Activated CD4-positive, alpha-beta memory T cell treated with anti-CD3 and anti-CD28 coated beads, Interleukin-2, amount 10 ng/mL, durations not matched to agents 7 days and 5 days (primary cell): ENCODE results near the gene ZNF541. TPM values are rescaled to one million over a fixed set of nuclear protein-coding genes. Genes with fewer than 3 reads are reported as not detected.
A peak's percentile ranks its signal among the peaks of the same experiment; 100 is the strongest.

ENCODE experiments used
- CTCF ChIA-PET: fragments of 350-600 bp; sonication (Branson Sonifier 250); formaldehyde crosslinking; loops from one replicate; lab custom pipeline; 2021; ENCODE audit warnings: antibody characterized with exemption, inconsistent platforms; lab: Charles Lee
- POLR2A ChIA-PET: fragments of 350-600 bp; sonication (Branson Sonifier 250); formaldehyde crosslinking; loops from one replicate; lab custom pipeline; 2021; ENCODE audit warnings: antibody characterized with exemption; lab: Charles Lee
- DNase-seq: peaks from one replicate; pipeline ENCODE4 v3.0.0-alpha.2; 2020
- H3K27ac Mint-ChIP-seq: one replicate; pipeline ENCODE4 v1.8.0; 2021; ENCODE audit warnings: mild to moderate bottlenecking, mixed read lengths
- H3K27me3 Mint-ChIP-seq: one replicate; pipeline ENCODE4 v1.8.0; 2021; ENCODE audit warnings: mixed read lengths
- H3K36me3 Mint-ChIP-seq: one replicate; pipeline ENCODE4 v1.8.0; 2021; ENCODE audit warnings: low read depth, mixed read lengths
- H3K4me1 Mint-ChIP-seq: one replicate; pipeline ENCODE4 v1.8.0; 2021; ENCODE audit warnings: mixed read lengths
- H3K4me3 Mint-ChIP-seq: one replicate; pipeline ENCODE4 v1.8.0; 2021; ENCODE audit warnings: mild to moderate bottlenecking, mixed read lengths
- H3K9me3 Mint-ChIP-seq: one replicate; pipeline ENCODE4 v1.8.0; 2021; ENCODE audit warnings: mixed read lengths
- total RNA-seq, 2 experiments: library from RNA; stranded (reverse); gene quantifications; one replicate each; pipeline ENCODE4 v1.2.3, GENCODE V29; 2021

The ZNF541 gene
- total RNA-seq, 2 experiments from 2014 or later: 0.15 to 0.20 TPM

DNA sequence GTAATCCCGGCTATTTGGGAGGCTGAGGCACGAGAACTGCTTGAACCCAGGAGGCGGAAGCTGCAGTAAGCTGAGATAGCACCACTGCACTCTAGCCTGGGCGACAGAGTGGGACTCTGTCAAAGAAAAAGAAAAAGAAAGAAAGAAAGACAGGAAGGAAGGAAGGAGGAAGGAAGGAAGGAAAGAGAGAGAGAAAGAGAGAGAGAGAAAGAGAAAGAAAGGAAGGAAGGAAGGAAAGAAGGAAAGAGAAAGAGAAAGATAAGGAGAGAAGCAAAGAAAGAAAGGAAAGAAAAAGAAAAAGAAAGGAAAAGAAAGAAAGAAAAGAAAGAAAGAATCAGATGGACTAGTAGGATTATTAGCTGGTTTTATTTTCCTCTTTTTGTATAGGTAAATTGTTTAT lies 22.8 kb downstream of the ZNF541 start:
- no peaks in the 10 kb centered on the region for H3K9me3 Mint-ChIP-seq
- H3K27me3 Mint-ChIP-seq: no peaks in the 10 kb centered on the region
- no peak overlapping the region for H3K27ac Mint-ChIP-seq
- POLR2A ChIA-PET: interaction anchor here (1.1 kb wide), 1 partner anchor 9 kb away, joined by 3 read pairs; no protein-coding TSS in a partner anchor
- CTCF ChIA-PET: interaction anchor here (0.7 kb wide), 1 partner anchor 163 kb away, joined by 3 read pairs; the partner anchor contains the start of gene EHD2
- no peak overlapping the region for H3K4me3 Mint-ChIP-seq
- H3K36me3 Mint-ChIP-seq: no peaks in the 10 kb centered on the region
- H3K4me1 Mint-ChIP-seq: no peaks in the 10 kb centered on the region
- no peak for DNase-seq

DNA sequence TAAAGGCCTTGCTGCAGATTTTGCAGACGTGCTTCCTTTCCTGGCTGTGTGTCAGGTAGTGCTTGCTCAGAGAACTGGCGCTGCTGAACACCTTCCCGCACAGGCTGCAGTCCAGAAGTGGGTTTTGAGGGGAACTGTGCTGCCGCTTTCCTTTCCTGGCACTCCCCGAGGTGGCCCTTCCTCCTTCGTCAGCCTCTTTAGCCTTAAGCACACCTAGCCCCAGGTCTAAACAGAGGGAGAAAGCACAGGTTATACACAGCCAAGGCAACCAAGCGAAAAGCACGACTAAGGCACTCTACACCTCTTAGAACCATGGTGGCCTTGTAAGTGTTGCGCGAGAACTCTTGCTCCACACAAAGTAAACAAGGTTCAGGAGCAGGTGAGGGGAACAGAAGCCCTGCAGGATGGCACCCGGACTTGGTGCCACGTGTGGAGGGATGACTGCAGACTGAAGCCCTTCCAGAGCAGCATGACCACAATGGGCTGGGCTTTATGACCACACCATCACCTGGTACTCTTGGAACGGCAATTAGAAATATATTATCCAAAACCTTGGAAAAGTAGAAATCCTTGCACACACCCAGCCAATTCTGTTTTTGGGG lies 23.6 kb downstream of the ZNF541 start:
- Mint-ChIP-seq H3K27me3 (peaks cover 3% of the 10 kb centered on the region), H3K36me3 (no peaks in the 10 kb centered on the region), H3K27ac (no peak overlapping the region), H3K9me3 (no peaks in the 10 kb centered on the region), H3K4me3 (no peak overlapping the region), H3K4me1 (no peaks in the 10 kb centered on the region)
- ChIA-PET CTCF (no interaction called here), POLR2A (no interaction called here)
- no peak for DNase-seq

DNA sequence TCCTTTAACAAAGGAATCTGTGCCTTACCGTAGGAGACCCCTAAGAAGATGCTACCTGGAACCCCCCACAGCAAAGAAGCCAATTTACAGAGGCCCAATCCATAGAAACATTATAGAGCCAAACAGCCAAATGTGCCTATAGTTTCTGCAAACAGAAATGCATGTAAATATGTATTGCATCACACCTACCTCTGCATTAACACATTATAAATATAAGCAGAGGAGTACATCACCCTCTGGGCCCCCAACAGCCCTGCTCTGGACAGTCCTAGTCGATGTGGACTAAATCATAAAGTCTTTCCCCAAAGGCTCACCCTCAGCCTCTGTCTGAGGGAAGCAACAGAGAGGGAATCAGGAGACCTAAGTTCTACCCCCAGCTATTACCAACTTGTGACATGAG lies 25.7 kb downstream of the ZNF541 start:
- ChIA-PET CTCF (no interaction called here), POLR2A (no interaction called here)
- H3K27me3 Mint-ChIP-seq: peaks cover 9% of the 10 kb centered on the region
- peaks cover 2% of the 10 kb centered on the region for H3K4me1 Mint-ChIP-seq
- no peaks in the 10 kb centered on the region for H3K9me3 Mint-ChIP-seq
- H3K36me3 Mint-ChIP-seq: no peaks in the 10 kb centered on the region
- DNase-seq: no peak
- no peak overlapping the region for H3K4me3 Mint-ChIP-seq
- no peak overlapping the region for H3K27ac Mint-ChIP-seq

DNA sequence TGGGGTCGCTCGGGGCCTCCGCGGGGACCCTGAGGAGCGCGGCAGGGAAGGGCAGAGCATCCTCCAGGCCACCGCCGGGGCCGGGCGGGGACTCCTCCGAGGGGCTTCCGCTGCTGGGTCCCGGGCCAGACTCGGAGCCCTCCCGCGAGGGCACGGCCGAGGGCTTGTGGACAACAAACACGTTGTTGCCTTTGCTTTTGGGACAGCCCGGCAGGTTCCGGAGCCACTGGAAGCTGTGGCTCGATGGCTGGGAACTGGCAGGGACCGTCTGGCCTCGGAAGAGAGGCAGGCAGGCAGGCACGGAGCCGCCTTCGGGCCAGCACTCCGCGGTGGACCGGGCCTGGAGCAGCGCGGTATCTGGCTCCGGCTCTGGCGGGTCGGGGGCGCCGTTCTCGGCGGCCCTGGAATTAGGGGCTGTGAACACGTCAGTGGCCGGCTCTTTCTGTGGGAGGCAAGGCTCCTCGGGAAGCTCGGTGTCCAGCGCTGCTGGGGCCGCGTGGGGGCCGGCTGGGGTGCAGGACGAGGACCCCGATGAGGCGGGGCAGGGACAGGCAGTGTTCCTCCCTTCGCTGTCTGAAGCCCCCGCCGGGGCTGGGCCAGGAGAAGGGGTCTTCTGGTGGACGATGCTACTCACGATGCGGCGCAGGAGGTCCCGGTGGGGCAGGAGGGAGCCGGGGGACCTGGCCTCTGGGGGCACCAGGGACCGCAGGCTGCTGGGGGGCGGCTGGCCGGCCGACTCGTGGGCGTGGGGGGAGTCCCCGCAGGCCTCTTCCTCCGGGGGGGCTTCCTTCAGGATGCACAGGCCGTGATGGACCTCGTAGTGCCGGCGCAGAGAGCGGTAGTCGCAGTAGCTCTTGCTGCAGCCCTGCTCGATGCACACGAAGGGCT lies 27.6 kb downstream of the ZNF541 start:
- no peak overlapping the region for H3K27ac Mint-ChIP-seq
- peaks cover 15% of the 10 kb centered on the region for H3K4me1 Mint-ChIP-seq
- H3K4me3 Mint-ChIP-seq: no peak overlapping the region
- POLR2A ChIA-PET: no interaction called here
- DNase-seq: no peak
- CTCF ChIA-PET: no interaction called here
- H3K27me3 Mint-ChIP-seq: peaks cover 9% of the 10 kb centered on the region
- H3K9me3 Mint-ChIP-seq: no peaks in the 10 kb centered on the region
- H3K36me3 Mint-ChIP-seq: no peaks in the 10 kb centered on the region

DNA sequence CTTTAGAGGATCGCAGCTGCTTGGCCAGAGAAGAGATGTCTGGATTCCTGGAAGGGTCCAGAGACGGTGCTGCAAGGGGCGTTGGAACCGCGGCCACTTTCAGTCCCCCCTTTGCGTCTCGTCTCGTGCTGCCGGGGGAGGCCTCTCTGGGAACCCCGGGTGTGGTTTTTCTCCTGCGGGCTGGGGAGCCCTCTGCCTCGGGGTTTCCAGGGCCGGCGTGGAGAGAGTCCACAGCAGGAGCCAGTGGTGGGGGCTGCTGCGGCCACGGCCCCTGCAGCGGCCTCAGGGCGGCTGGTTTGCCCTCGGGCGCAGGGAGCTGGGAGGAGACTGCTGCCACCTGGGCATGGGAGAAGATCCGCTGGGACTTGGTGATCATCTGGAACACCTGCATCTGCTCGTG lies 28.5 kb downstream of the ZNF541 start:
- Mint-ChIP-seq H3K36me3 (no peaks in the 10 kb centered on the region), H3K4me1 (peaks cover 22% of the 10 kb centered on the region), H3K27me3 (peaks cover 9% of the 10 kb centered on the region), H3K27ac (no peak overlapping the region), H3K9me3 (no peaks in the 10 kb centered on the region), H3K4me3 (no peak overlapping the region)
- POLR2A ChIA-PET: no interaction called here
- DNase-seq: no peak
- CTCF ChIA-PET: no interaction called here

DNA sequence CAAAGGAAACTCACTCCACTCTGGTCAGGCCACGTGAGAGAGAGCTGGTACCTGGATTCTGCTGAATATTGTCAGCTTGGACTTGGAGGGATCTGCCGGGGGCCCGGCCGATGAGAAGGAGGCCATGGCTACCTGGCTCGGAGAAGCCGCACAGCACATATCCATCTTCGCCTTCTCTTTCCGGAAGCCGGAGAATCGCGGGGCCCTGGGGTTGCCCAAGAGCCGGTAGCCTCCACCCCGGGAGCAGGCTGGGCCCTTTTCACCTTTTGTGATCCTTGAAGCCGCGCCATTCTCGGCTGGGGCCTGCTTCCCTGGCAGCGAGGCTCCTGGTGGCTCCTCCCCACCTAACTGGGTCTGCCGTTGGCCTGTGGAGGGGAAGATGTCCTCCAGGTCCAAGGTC lies 28.9 kb downstream of the ZNF541 start:
- H3K27me3 Mint-ChIP-seq: peaks cover 9% of the 10 kb centered on the region
- POLR2A ChIA-PET: no interaction called here

DNA sequence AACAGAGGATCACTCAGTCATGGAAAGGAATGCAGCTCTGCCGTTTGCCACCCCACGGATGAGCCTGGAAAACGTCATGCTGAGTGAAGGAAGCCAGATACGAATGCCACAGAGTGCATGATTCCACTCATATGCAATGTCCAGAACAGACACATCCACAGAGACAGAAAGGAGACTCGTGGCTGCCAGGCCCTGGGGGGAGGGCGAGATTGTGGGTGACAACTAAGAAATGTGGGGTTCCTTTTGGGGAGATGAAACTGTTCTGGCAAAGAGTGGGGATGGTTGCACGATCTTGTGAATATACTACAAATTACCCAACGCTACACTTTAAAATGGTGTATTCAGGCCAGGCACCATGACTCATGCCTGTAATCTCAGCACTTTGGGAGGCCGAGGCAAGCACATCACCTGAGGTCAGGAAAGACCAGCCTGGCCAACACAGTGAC lies 30.9 kb downstream of the ZNF541 start:
- H3K9me3 Mint-ChIP-seq: no peaks in the 10 kb centered on the region
- H3K4me3 Mint-ChIP-seq: no peak overlapping the region
- no peak for DNase-seq
- H3K27ac Mint-ChIP-seq: peak overlapping the region; percentile 68
- H3K27me3 Mint-ChIP-seq: peaks cover 9% of the 10 kb centered on the region
- H3K4me1 Mint-ChIP-seq: peaks cover 23% of the 10 kb centered on the region
- ChIA-PET CTCF (no interaction called here), POLR2A (no interaction called here)
- H3K36me3 Mint-ChIP-seq: no peaks in the 10 kb centered on the region

More for the DNA sequence above, 28.9 kb downstream of the ZNF541 start:
- no peak overlapping the region for H3K27ac Mint-ChIP-seq
- H3K4me1 Mint-ChIP-seq: peaks cover 23% of the 10 kb centered on the region
- CTCF ChIA-PET: no interaction called here
- H3K9me3 Mint-ChIP-seq: no peaks in the 10 kb centered on the region
- DNase-seq: no peak
- no peak overlapping the region for H3K4me3 Mint-ChIP-seq
- H3K36me3 Mint-ChIP-seq: no peaks in the 10 kb centered on the region

DNA sequence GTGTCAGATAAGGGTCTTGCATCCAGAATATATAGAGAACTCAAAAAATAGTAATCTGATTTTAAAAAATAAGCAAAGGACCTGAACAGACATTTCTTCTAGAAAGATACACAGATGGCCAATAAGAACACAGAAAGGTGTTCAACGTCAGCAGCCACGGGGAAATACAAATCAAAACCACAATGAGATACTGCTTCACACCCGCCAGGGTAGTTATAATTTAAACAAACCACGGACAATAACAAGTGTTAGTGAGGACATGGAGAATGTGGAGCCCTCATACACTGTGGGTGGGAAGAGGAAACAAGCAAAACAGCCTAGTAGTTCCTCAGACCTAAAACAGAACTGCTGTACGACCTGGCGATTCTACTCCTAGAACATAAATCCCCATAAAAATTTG lies 31.4 kb downstream of the ZNF541 start:
- H3K4me1 Mint-ChIP-seq: peaks cover 23% of the 10 kb centered on the region
- H3K27me3 Mint-ChIP-seq: peaks cover 9% of the 10 kb centered on the region
- CTCF ChIA-PET: no interaction called here
- no peaks in the 10 kb centered on the region for H3K9me3 Mint-ChIP-seq
- DNase-seq: peak; percentile 42
- H3K36me3 Mint-ChIP-seq: no peaks in the 10 kb centered on the region
- H3K27ac Mint-ChIP-seq: peak overlapping the region; percentile 68
- POLR2A ChIA-PET: no interaction called here
- H3K4me3 Mint-ChIP-seq: no peak overlapping the region

DNA sequence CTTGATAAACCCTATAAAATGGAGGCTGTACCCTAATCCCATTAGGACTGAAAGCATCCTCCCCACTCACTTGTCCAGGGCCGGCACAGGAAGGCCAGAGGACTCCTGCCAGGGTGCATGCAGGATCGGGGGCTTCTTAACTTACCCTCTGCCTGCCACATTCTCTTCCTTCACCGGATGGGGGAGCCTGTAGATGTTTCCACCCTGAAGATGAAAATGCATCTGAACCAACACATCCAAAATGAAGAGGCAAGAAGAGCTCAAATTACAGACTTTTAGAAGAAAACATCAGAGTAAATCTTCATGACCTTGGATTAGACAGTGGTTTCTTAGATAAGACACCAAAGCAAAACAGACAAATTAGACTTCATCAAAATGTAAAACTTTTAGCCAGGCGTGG lies 32.2 kb downstream of the ZNF541 start:
- POLR2A ChIA-PET: interaction anchor here (0.9 to 1.4 kb wide), 2 partner anchors 30 to 60 kb away, joined by 3 read pairs; no protein-coding TSS in a partner anchor

DNA sequence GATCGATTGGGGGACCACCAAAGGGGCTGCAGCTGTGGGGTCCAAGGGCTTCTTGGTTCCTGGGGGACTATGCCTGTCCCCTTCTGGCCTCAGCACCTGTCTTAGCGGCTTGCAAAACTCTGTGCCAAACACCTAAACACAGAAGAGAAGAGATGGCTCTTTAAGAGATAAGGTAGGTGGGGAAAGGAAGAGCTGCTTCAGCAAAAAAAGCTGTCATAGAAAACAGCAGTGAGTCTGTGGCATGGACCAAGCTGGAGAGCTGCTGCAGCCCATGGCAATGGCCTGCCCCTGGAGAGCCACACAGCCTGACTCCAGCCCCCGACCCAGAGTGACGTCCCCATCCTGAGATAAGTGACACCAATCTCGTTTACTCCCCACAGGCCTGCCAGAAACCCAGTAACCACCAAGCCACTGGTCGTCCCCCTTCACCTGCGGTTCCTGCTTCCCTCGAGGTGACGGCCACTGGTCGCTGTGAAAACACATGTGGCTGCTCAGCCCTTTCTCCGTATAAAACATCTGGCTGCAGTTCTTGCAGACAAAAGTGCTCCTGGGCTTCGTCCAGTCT lies 33.1 kb downstream of the ZNF541 start:
- H3K4me1 Mint-ChIP-seq: peaks cover 23% of the 10 kb centered on the region
- ChIA-PET POLR2A (interaction anchor here (1.3 to 1.4 kb wide), 2 partner anchors 60 to 61 kb away, joined by 3 read pairs; no protein-coding TSS in a partner anchor), CTCF (interaction anchor here (0.6 to 0.9 kb wide), 2 partner anchors 191 to 699 kb away, joined by 3 to 5 read pairs; partner anchors contain the start of gene DHX34)
- H3K27me3 Mint-ChIP-seq: peaks cover 9% of the 10 kb centered on the region
- peak overlapping the region; percentile 26 for H3K4me3 Mint-ChIP-seq
- DNase-seq: no peak
- no peak overlapping the region for H3K27ac Mint-ChIP-seq
- no peaks in the 10 kb centered on the region for H3K9me3 Mint-ChIP-seq
- no peaks in the 10 kb centered on the region for H3K36me3 Mint-ChIP-seq

More for the DNA sequence above, 32.2 kb downstream of the ZNF541 start:
- DNase-seq: no peak
- peaks cover 9% of the 10 kb centered on the region for H3K27me3 Mint-ChIP-seq
- peak overlapping the region; percentile 52 for H3K27ac Mint-ChIP-seq
- CTCF ChIA-PET: no interaction called here
- no peaks in the 10 kb centered on the region for H3K9me3 Mint-ChIP-seq
- H3K36me3 Mint-ChIP-seq: no peaks in the 10 kb centered on the region
- H3K4me3 Mint-ChIP-seq: no peak overlapping the region
- peaks cover 23% of the 10 kb centered on the region for H3K4me1 Mint-ChIP-seq

DNA sequence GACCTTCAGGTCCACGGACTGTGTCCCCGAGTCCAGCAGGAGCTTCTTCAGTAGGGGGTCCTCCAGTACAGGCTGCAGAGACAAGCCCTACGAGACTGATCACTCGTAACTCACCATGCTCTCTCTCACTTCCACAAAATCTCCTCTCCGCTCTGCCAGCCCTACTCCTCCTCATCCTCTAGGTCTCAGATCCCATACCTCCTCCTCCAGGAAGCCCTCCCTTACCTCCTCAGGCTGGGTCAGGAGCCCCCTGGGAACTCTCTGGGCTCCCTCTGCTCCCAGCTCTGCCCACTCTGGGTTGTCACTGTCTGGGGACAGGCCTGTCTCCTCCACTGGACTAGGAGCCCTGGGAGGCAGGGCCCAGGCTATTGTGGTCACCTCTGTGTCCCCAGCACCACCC lies 34.1 kb downstream of the ZNF541 start:
- Mint-ChIP-seq H3K4me3 (no peak overlapping the region), H3K9me3 (no peaks in the 10 kb centered on the region), H3K4me1 (peaks cover 23% of the 10 kb centered on the region), H3K27ac (no peak overlapping the region), H3K36me3 (no peaks in the 10 kb centered on the region), H3K27me3 (peaks cover 2% of the 10 kb centered on the region)
- ChIA-PET POLR2A (interaction anchor here (1.3 kb wide), 1 partner anchor 61 kb away, joined by 3 read pairs; no protein-coding TSS in a partner anchor), CTCF (interaction anchor here (0.6 kb wide), 1 partner anchor 698 kb away, joined by 5 read pairs; no protein-coding TSS in a partner anchor)
- DNase-seq: no peak

DNA sequence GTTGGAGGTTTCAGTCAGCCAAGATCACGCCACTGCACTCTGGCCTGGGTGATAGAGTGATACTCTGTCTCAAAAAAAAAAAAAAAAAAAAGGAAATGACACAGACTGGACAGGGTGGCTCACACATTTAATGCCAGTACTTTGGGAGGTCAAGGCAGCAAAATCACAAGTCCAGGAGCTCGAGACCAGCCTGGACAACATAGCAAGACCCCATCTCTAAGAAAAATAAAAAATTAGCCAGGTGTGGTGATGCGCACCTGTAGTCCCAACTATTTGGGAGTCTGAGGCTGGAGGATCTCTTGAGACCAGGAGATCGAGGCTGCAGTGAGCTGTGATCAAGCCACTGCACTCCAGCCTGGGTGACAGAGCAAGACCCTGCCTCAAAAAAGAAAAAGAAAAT lies 35.5 kb downstream of the ZNF541 start:
- H3K4me1 Mint-ChIP-seq: peaks cover 23% of the 10 kb centered on the region
- no peaks in the 10 kb centered on the region for H3K27me3 Mint-ChIP-seq
- no peaks in the 10 kb centered on the region for H3K9me3 Mint-ChIP-seq
- no peak overlapping the region for H3K27ac Mint-ChIP-seq
- no peak for DNase-seq
- H3K4me3 Mint-ChIP-seq: no peak overlapping the region
- POLR2A ChIA-PET: no interaction called here
- no peaks in the 10 kb centered on the region for H3K36me3 Mint-ChIP-seq
- CTCF ChIA-PET: no interaction called here

DNA sequence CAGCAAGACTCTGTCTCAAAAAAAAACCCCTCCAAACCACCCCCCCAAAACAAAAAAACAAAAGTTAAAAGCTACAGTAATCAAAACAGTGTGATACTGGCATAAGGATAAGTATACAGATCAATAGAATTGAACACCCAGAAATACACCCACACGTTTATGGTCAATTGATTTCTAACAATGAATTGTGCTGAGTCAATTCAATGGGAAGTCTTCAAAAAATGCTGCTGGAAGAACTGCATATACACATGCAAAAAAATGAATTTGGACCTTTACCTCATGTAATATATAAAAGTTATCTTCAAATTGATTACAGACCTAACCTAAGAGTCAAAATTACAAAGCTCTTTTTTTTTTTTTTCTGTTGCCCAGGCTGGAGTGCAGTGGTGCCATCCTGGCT lies 38.3 kb downstream of the ZNF541 start:
- H3K36me3 Mint-ChIP-seq: no peaks in the 10 kb centered on the region
- peaks cover 2% of the 10 kb centered on the region for H3K27me3 Mint-ChIP-seq
- ChIA-PET POLR2A (no interaction called here), CTCF (interaction anchor here (0.6 to 1.2 kb wide), 3 partner anchors 19 to 187 kb away, joined by 3 read pairs; no protein-coding TSS in a partner anchor)
- no peak overlapping the region for H3K27ac Mint-ChIP-seq
- H3K4me1 Mint-ChIP-seq: peaks cover 2% of the 10 kb centered on the region
- no peak overlapping the region for H3K4me3 Mint-ChIP-seq
- no peak for DNase-seq
- no peaks in the 10 kb centered on the region for H3K9me3 Mint-ChIP-seq
